ENCODE results near the gene NAPSA. TPM values are rescaled to one million over a fixed set of nuclear protein-coding genes. Genes with fewer than 3 reads are reported as not detected.

Gene NAPSA
- total RNA-seq, 1 donor from 2014 or later, result 2.4 TPM

- Mint-ChIP-seq H3K4me3 (no peak overlapping the region), H3K27ac (no peak overlapping the region), H3K36me3 (peaks cover 10% of the 10 kb centered on the region), H3K27me3 (ENCODE audit: low read depth) (peaks cover 18% of the 10 kb centered on the region), H3K4me1 (peaks cover 15% of the 10 kb centered on the region), H3K9me3 (no peaks in the 10 kb centered on the region)
- DNase-seq (ENCODE audit: low spot score in 2 of 2, unreplicated experiment in 2 of 2), result no peak
- TF ChIP-seq CTCF (IDR thresholded peaks at IDR 0.05; ENCODE audit: unreplicated experiment), result no peak
Measured at GRCh38 chr19:50320596-50320995, 44.8 kb downstream of the NAPSA start.

- peaks cover 10% of the 10 kb centered on the region for H3K36me3 Mint-ChIP-seq
- H3K9me3 Mint-ChIP-seq, result no peaks in the 10 kb centered on the region
- no peak for TF ChIP-seq CTCF (IDR thresholded peaks at IDR 0.05; ENCODE audit: unreplicated experiment)
- H3K4me3 Mint-ChIP-seq, result no peak overlapping the region
- peaks cover 20% of the 10 kb centered on the region for H3K27me3 Mint-ChIP-seq (ENCODE audit: low read depth)
- DNase-seq (ENCODE audit: low spot score in 2 of 2, unreplicated experiment in 2 of 2), result no peak
- peaks cover 14% of the 10 kb centered on the region for H3K4me1 Mint-ChIP-seq
- no peak overlapping the region for H3K27ac Mint-ChIP-seq
Measured at GRCh38 chr19:50320051-50320450, 45.4 kb downstream of the NAPSA start.

GRCh38 chr19:50319156-50319555 lies 46.3 kb downstream of the NAPSA start:
- Mint-ChIP-seq H3K9me3 (no peaks in the 10 kb centered on the region), H3K4me1 (peaks cover 11% of the 10 kb centered on the region), H3K27ac (no peak overlapping the region), H3K36me3 (peaks cover 10% of the 10 kb centered on the region), H3K4me3 (no peak overlapping the region), H3K27me3 (ENCODE audit: low read depth) (peaks cover 27% of the 10 kb centered on the region)
- no peak for TF ChIP-seq CTCF (IDR thresholded peaks at IDR 0.05; ENCODE audit: unreplicated experiment)
- DNase-seq (ENCODE audit: low spot score in 2 of 2, unreplicated experiment in 2 of 2), result no peak

- H3K27me3 Mint-ChIP-seq (ENCODE audit: low read depth), result peaks cover 33% of the 10 kb centered on the region
- H3K9me3 Mint-ChIP-seq, result no peaks in the 10 kb centered on the region
- H3K4me3 Mint-ChIP-seq, result no peak overlapping the region
- no peak for DNase-seq (ENCODE audit: low spot score in 2 of 2, unreplicated experiment in 2 of 2)
- H3K36me3 Mint-ChIP-seq, result peaks cover 10% of the 10 kb centered on the region
- H3K4me1 Mint-ChIP-seq, result peaks cover 17% of the 10 kb centered on the region
- no peak for TF ChIP-seq CTCF (IDR thresholded peaks at IDR 0.05; ENCODE audit: unreplicated experiment)
- H3K27ac Mint-ChIP-seq, result no peak overlapping the region
Measured at GRCh38 chr19:50318438-50318837, 47.0 kb downstream of the NAPSA start.

GRCh38 chr19:50317115-50317514 lies 48.3 kb downstream of the NAPSA start:
- TF ChIP-seq CTCF (IDR thresholded peaks at IDR 0.05; ENCODE audit: unreplicated experiment), result no peak
- H3K27ac Mint-ChIP-seq, result no peak overlapping the region
- peaks cover 44% of the 10 kb centered on the region for H3K27me3 Mint-ChIP-seq (ENCODE audit: low read depth)
- no peak overlapping the region for H3K4me3 Mint-ChIP-seq
- peaks cover 28% of the 10 kb centered on the region for H3K4me1 Mint-ChIP-seq
- DNase-seq (ENCODE audit: low spot score in 2 of 2, unreplicated experiment in 2 of 2), result no peak
- peaks cover 10% of the 10 kb centered on the region for H3K36me3 Mint-ChIP-seq
- no peaks in the 10 kb centered on the region for H3K9me3 Mint-ChIP-seq

Data from mesothelial cell of epicardium (in vitro differentiated cells).